NCI-H510A treated with DMSO at 0.1 percent for 48 hours (cell line): ENCODE data around the gene TACSTD2.
"Not testable (repeated sequence)": the region's sequence is repeated elsewhere in the genome, so short reads cannot be mapped to it uniquely, and the experiment has no call there.

Experiments used
- DNase-seq: peaks from one replicate; lab custom pipeline; 2025; lab: John Stamatoyannopoulos, UW

TACSTD2 gene

GRCh38 chr1:58576727-58577653 lies at the start of gene TACSTD2:
Gene TACSTD2 (minus strand): TSS chr1:58577252. CDS start chr1:58577156, 96 bp downstream.
- DNase-seq, result peak; percentile 86

- DNase-seq, result no peak
Observed at GRCh38 chr1:58626293-58626692, 49.2 kb upstream of the TACSTD2 start.

- not testable (repeated sequence) for DNase-seq
Observed at GRCh38 chr1:58623259-58623658, 46.2 kb upstream of the TACSTD2 start.

- DNase-seq, result no peak
Observed at GRCh38 chr1:58622571-58622970, 45.5 kb upstream of the TACSTD2 start.

- DNase-seq, result no peak
Observed at GRCh38 chr1:58621391-58621790, 44.3 kb upstream of the TACSTD2 start.

GRCh38 chr1:58620926-58621325 lies 43.9 kb upstream of the TACSTD2 start:
- peak; percentile 61 for DNase-seq

GRCh38 chr1:58620259-58620658 lies 43.2 kb upstream of the TACSTD2 start:
- DNase-seq, result peak; percentile 86

- DNase-seq, result peak; percentile 19
Observed at GRCh38 chr1:58619286-58620054, 42.4 kb upstream of the TACSTD2 start.

GRCh38 chr1:58618303-58618702 lies 41.3 kb upstream of the TACSTD2 start:
- no peak for DNase-seq

GRCh38 chr1:58611861-58612385 lies 34.9 kb upstream of the TACSTD2 start:
- no peak for DNase-seq

GRCh38 chr1:58608945-58609344 lies 31.9 kb upstream of the TACSTD2 start:
- DNase-seq, result no peak

GRCh38 chr1:58608297-58608696 lies 31.2 kb upstream of the TACSTD2 start:
- no peak for DNase-seq

- no peak for DNase-seq
Observed at GRCh38 chr1:58607391-58607790, 30.3 kb upstream of the TACSTD2 start.

GRCh38 chr1:58601921-58602320 lies 24.9 kb upstream of the TACSTD2 start:
- DNase-seq, result not testable (repeated sequence)

GRCh38 chr1:58597996-58598395 lies 20.9 kb upstream of the TACSTD2 start:
- no peak for DNase-seq

- DNase-seq, result no peak
Observed at GRCh38 chr1:58597076-58597475, 20.0 kb upstream of the TACSTD2 start.

- no peak for DNase-seq
Observed at GRCh38 chr1:58596631-58597052, 19.6 kb upstream of the TACSTD2 start.

GRCh38 chr1:58594546-58594945 lies 17.5 kb upstream of the TACSTD2 start:
- DNase-seq, result no peak

GRCh38 chr1:58592522-58593134 lies 15.6 kb upstream of the TACSTD2 start:
- no peak for DNase-seq

GRCh38 chr1:58591806-58592205 lies 14.8 kb upstream of the TACSTD2 start:
- no peak for DNase-seq

- no peak for DNase-seq
Observed at GRCh38 chr1:58590019-58590418, 13.0 kb upstream of the TACSTD2 start.

GRCh38 chr1:58588396-58588795 lies 11.3 kb upstream of the TACSTD2 start:
- no peak for DNase-seq
